Upper lobe of right lung (tissue), 1 donor: ENCODE data around the gene OR56B1. TPM values are rescaled to one million over a fixed set of nuclear protein-coding genes. Genes with fewer than 3 reads are reported as not detected.

Experiments
- ATAC-seq: fragments of 200-7000 bp; cut with Tn5 transposase; one replicate; pipeline ENCODE4 v1.9.1; 2020; ENCODE audit warnings: mild to moderate bottlenecking, moderate library complexity
- DNase-seq: peaks from one replicate; pipeline ENCODE4 v3.0.0-alpha.2; 2020
- H3K27ac ChIP-seq: fragments of 200-600 bp; one replicate; pipeline ENCODE4 v1.8.0; 2022
- H3K27me3 ChIP-seq: fragments of 200-600 bp; one replicate; pipeline ENCODE4 v1.8.0; 2022; ENCODE audit warnings: mild to moderate bottlenecking
- H3K36me3 ChIP-seq: fragments of 200-600 bp; one replicate; pipeline ENCODE4 v1.8.0; 2022
- H3K4me1 ChIP-seq: fragments of 200-600 bp; one replicate; pipeline ENCODE4 v1.8.0; 2022
- H3K4me3 ChIP-seq: fragments of 200-600 bp; one replicate; pipeline ENCODE4 v1.8.0; 2022; ENCODE audit warnings: mild to moderate bottlenecking
- H3K9me3 ChIP-seq: fragments of 200-600 bp; one replicate; pipeline ENCODE4 v1.8.0; 2022
- intact Hi-C: fragments of 100-400 bp; cut with DNase I; formaldehyde crosslinking; loops from one replicate; pipeline ENCODE4 v1.11.0; 2022
- total RNA-seq: library from RNA; stranded (reverse); fragmentation: NEBNext Ultra II Directional; extraction: Animal tissue kit (Norgen Biotek cat#: 25700); gene quantifications from one replicate; pipeline ENCODE4 v1.2.1, GENCODE V29; 2021
- TF ChIP-seq, protein P1 (sequence below): fragments of 200-600 bp; IDR thresholded peaks from one replicate; pipeline ENCODE4 v1.8.0; 2022; ENCODE audit warnings: antibody characterized with exemption
- donor health status: DM: no; HTN: yes; CAD: no; lungs with severe emphysema.

OR56B1 gene
- total RNA-seq, 1 donor from 2014 or later, result 0.17 TPM

DNA sequence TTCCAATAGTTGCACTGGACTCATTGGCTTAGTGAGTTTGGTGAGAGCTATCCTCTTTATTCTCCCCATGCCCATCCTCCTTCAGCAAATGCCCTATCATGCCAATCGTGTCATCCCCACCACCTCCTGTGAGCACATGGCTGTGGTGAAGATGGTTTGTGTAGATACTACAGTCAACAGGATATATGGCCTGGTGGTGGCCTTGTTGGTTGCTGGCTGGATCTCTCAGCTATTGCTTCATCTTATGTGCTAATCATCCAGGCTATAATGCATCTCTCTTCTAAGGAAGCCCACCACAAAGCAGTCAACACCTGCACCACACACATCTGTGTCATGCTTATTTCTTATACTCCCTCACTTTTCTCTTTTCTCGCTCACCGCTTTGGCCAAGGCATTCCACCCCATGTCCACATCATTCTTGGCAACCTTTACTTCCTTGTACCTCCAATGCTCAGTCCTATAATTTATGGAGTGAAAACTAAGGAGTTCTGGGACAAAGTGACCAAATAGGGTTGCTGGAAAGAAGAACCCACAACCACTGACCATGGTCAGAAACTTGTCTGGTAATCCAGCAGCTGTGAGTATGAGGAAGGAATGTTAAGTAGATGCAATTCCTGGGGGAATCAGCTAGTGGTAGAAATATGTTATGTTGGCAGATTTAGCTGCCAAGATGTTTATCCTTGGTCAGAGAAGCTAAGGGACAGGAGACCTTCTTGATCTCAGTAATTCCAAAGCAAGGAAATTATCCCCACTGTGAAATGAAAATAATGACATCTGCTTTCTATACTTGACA, 16.3 kb upstream of the OR56B1 start:
- H3K9me3 ChIP-seq, result no peaks in the 10 kb centered on the region
- TF ChIP-seq, protein P1, sequence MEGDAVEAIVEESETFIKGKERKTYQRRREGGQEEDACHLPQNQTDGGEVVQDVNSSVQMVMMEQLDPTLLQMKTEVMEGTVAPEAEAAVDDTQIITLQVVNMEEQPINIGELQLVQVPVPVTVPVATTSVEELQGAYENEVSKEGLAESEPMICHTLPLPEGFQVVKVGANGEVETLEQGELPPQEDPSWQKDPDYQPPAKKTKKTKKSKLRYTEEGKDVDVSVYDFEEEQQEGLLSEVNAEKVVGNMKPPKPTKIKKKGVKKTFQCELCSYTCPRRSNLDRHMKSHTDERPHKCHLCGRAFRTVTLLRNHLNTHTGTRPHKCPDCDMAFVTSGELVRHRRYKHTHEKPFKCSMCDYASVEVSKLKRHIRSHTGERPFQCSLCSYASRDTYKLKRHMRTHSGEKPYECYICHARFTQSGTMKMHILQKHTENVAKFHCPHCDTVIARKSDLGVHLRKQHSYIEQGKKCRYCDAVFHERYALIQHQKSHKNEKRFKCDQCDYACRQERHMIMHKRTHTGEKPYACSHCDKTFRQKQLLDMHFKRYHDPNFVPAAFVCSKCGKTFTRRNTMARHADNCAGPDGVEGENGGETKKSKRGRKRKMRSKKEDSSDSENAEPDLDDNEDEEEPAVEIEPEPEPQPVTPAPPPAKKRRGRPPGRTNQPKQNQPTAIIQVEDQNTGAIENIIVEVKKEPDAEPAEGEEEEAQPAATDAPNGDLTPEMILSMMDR, result no peak
- intact Hi-C loops, result no loop called here
- ATAC-seq (no peak), DNase-seq (no peak)
- H3K27me3 ChIP-seq, result no peaks in the 10 kb centered on the region
- H3K4me1 ChIP-seq, result no peaks in the 10 kb centered on the region
- no peak overlapping the region for H3K27ac ChIP-seq
- H3K4me3 ChIP-seq, result no peak overlapping the region
- no peaks in the 10 kb centered on the region for H3K36me3 ChIP-seq

DNA sequence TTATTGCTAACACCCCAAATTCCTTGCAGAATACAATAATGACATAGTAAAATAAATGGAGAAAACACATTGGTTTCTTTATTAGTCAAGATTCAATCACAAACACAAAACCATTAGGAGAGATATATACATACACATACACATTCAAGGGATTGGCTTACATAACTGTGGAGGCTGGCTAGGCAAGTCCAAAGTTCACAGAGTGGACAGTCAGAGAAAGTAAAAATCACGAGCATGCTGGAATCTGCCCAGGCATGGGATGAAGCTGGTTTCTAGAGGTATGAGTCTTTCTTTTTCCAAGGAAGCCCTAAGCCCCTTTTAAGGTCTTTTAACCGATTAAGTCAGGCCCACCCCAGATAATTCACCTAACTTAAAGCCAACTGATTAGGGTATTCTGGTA, 13.6 kb upstream of the OR56B1 start:
- no peak for DNase-seq
- Histone ChIP-seq H3K36me3 (no peaks in the 10 kb centered on the region), H3K9me3 (no peaks in the 10 kb centered on the region), H3K27me3 (no peaks in the 10 kb centered on the region), H3K27ac (no peak overlapping the region), H3K4me1 (no peaks in the 10 kb centered on the region), H3K4me3 (no peak overlapping the region)
- TF ChIP-seq, protein P1, result no peak
- intact Hi-C loops, result no loop called here
- no peak for ATAC-seq

DNA sequence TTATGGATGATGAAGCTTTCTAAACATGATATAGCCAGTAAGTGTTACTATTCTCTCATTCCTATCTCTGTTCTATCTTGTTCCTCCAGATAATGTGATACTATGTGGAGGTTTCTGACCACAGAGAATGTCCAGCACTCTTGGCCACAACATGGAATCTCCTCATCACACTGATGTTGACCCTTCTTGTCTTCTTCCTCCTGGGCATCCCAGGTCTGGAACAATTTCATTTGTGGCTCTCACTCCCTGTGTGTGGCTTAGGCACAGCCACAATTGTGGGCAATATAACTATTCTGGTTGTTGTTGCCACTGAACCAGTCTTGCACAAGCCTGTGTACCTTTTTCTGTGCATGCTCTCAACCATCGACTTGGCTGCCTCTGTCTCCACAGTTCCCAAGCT, 9.9 kb upstream of the OR56B1 start:
- Histone ChIP-seq H3K27ac (no peak overlapping the region), H3K4me1 (no peaks in the 10 kb centered on the region), H3K27me3 (no peaks in the 10 kb centered on the region), H3K9me3 (no peaks in the 10 kb centered on the region), H3K4me3 (no peak overlapping the region), H3K36me3 (no peaks in the 10 kb centered on the region)
- intact Hi-C loops, result no loop called here
- TF ChIP-seq, protein P1, result no peak
- DNase-seq (no peak), ATAC-seq (no peak)

DNA sequence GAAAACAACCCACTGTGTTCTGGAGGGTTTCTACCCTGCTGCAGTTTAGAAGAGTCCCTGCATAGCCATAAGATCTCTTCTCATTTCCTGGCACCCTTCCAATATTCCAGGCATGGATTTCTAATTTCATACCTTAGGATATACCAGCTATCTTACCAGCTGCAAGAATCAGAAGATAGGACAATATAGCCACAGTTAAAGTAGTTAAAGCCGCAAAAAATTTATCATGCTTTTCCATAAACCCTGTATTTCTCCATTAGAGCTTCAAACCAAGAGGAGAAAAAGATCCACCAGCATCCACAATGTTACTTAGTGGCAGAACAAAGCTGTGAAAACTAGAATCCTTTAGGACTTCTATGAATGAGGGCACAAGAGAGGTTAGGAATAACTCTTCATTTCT, 8.6 kb upstream of the OR56B1 start:
- no peaks in the 10 kb centered on the region for H3K36me3 ChIP-seq
- no peaks in the 10 kb centered on the region for H3K9me3 ChIP-seq
- intact Hi-C loops, result no loop called here
- ATAC-seq (no peak), DNase-seq (no peak)
- H3K4me3 ChIP-seq, result no peak overlapping the region
- H3K27ac ChIP-seq, result no peak overlapping the region
- TF ChIP-seq, protein P1, result no peak
- no peaks in the 10 kb centered on the region for H3K27me3 ChIP-seq
- no peaks in the 10 kb centered on the region for H3K4me1 ChIP-seq

DNA sequence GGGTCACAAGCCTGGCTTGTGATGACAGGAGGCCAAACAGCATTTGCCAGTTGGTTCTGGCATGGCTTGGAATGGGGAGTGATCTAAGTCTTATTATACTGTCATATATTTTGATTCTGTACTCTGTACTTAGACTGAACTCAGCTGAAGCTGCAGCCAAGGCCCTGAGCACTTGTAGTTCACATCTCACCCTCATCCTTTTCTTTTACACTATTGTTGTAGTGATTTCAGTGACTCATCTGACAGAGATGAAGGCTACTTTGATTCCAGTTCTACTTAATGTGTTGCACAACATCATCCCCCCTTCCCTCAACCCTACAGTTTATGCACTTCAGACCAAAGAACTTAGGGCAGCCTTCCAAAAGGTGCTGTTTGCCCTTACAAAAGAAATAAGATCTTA, 843 bp downstream of the OR56B1 start:
- Histone ChIP-seq H3K9me3 (no peaks in the 10 kb centered on the region), H3K4me3 (no peak overlapping the region), H3K27me3 (no peaks in the 10 kb centered on the region), H3K36me3 (no peaks in the 10 kb centered on the region), H3K4me1 (no peaks in the 10 kb centered on the region), H3K27ac (no peak overlapping the region)
- intact Hi-C loops, result no loop called here
- peak; percentile 30 for ATAC-seq
- DNase-seq, result no peak
- TF ChIP-seq, protein P1, result no peak
